GM19240 (cell line): ENCODE results near the gene NHS.
"Not testable (repeated sequence)": the region's sequence is repeated elsewhere in the genome, so short reads cannot be mapped to it uniquely, and the experiment has no call there.

Source experiments
- DNase-seq: peaks from one replicate; pipeline ENCODE4 v3.0.0; 2011; ENCODE audit warnings: low spot score; ENCODE audit not compliant: insufficient read length

The NHS gene

DNA sequence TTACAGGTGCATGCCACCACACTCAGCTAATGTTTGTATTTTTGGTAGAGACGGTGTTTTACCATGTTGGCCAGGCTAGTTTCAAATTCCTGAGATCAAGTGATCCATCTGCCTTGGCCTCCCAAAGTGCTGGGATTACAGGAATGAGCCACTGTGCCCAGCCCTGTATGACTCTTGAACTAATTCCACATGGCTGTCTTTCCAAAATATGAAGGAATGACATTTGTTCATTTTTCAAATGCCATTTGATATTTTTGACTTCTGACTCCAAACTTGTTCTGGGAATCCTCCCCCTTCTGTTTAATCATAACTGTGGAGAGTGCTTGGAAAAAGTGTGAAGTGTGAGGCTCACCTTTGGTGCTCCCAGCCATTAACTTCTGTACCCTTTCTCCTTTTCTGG, 119.2 kb downstream of the NHS start:
- no peak for DNase-seq

GRCh38 chrX:17495052-17495451, 120.1 kb downstream of the NHS start:
- no peak for DNase-seq

GRCh38 chrX:17496407-17496806, 121.4 kb downstream of the NHS start:
- no peak for DNase-seq

- no peak for DNase-seq
Measured at GRCh38 chrX:17497193-17497592, 122.2 kb downstream of the NHS start.

DNA sequence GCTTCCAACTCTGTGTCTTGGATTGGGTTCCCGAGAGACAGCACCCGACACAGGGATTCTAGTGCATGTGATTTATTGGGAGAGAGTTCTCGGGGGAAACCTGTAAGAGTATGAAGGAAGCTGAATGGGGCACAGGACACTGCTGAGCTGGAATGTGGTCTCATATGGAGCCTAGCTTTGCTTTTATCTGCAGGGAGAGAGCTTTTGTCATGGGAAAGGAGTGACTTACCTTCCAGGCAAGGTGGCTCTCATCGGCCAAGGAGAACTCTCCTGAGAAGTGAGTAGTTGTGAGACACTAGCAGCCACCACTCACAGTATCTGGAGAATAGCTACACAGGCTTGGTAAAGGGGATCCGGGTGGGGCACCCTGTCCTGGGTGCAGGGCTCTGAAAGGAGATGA, 124.5 kb downstream of the NHS start:
- DNase-seq = no peak

- DNase-seq = no peak
Measured at GRCh38 chrX:17500145-17500579, 125.2 kb downstream of the NHS start.

DNA sequence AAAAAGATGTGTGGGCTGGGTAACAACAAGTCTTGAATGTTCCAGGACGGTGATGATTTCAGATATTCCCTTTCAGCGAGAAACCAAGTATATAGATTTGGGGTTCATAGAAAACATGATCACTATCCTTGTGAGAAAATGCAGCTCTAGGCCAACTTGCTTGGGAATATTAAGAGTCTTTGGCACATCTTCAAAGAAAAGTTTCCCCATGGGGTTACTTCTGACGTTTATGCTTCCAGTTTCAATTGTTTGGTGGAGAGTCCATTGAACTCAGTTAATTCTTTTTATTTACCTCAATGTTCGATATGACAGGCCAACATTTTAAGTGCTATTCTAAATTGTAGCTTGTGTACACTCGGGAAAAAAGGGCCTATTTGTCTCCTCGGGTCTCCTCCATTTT, 126.7 kb downstream of the NHS start:
- DNase-seq = no peak

- not testable (repeated sequence) for DNase-seq
Measured at GRCh38 chrX:17506352-17506751, 131.4 kb downstream of the NHS start.

DNA sequence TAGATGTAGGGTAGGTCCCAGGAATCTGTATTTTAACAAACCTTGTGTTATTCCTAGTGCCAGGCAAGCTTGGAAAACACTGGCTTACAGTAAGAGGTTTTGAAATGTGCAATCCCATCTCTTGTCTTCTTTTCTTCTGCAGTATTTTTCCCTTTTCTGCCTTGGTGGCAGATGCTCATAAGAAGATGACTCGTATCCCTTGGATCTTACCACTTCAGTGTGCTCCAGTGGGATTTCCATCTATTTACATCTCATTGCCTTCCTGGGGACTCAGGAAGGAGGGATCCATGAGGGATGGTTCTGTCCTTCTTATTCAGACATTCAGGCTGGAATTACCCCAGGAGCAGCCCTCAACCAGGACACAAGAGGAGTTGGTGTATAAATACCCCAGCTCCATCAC, 136.6 kb downstream of the NHS start:
- DNase-seq = no peak

- no peak for DNase-seq
Measured at GRCh38 chrX:17519358-17519757, 144.4 kb downstream of the NHS start.

- DNase-seq = no peak
Measured at GRCh38 chrX:17520016-17520615, 145.1 kb downstream of the NHS start.

DNA sequence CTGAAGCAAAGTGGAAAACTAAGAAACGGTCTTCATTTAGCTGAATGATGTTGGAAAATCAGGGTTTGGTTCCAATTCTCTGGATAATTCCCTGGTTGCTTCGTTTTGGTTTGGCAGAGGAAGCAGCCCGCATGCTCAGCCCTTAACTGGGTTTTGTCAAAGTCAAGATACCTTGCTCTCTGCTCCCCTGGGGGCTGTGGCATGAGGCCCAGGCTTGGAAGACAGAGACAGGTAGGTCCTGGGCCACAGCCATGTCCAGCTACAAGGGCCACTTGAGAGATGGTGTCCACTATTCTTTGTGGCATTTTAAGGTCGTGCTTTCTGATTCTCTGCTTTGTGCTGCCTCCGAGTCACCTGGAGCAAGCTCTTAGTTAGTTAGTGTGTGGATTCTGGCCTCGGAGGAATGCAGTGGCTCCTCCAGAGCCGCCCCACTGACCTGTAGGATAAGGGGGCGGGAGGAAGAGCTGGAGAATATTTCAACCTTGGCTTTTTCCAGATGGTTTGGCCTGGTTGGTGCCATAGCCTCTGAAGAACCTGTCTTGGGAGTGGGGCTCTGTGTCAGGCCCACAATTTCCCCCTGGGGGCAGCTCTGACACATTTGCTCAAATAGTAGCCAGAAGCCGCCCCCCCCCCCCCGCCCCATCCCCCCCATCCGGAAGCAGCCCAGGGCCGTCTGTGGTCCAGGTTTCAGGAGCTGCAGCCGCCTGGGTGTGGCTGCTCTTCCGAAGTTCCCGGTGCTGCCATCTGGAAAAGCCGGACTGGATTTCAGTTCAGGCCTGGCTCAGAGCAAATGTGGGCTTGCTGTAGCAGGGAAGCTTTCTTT, 147.1 kb downstream of the NHS start:
- DNase-seq = no peak

GRCh38 chrX:17525266-17525665, 150.3 kb downstream of the NHS start:
- no peak for DNase-seq

DNA sequence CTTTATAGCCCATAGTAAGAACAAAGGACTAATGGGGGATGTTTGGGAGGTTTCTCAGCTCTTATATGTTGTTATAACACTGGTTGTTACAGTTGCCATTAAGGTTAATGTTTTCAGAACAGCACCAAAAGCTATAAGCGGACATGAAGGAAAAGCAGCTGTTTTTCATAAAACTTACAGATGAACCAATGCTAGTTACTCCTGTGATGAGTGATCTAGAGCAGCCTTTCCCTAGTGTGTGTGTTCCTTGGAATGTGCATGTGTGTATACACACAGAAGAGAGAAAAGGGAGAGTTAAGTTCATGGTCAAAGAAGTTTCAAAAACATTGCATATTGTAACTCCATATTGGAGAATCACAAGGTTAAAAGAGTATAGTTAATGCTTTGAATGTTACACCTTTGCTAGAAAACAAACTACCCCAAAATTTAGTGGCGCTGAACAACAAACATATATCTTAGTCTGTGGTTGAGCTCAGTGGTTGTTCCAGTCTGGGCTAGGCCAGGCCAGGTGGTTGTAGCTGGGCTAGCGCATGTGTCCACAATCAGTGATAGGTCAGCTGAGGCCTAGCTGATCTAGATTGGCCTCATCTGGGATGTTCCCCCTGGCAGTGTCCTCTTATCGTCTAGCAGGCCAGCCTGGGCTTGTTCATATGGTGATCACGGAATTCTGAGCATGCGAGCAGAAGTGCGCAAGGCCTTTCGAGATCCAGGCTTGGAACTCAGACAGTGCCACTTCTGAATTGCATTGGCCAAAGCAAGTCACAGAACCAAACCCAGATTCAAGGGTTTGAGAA, 151.0 kb downstream of the NHS start:
- no peak for DNase-seq

- no peak for DNase-seq
Measured at GRCh38 chrX:17527135-17527701, 152.2 kb downstream of the NHS start.

GRCh38 chrX:17527922-17528321, 152.9 kb downstream of the NHS start:
- DNase-seq = no peak

DNA sequence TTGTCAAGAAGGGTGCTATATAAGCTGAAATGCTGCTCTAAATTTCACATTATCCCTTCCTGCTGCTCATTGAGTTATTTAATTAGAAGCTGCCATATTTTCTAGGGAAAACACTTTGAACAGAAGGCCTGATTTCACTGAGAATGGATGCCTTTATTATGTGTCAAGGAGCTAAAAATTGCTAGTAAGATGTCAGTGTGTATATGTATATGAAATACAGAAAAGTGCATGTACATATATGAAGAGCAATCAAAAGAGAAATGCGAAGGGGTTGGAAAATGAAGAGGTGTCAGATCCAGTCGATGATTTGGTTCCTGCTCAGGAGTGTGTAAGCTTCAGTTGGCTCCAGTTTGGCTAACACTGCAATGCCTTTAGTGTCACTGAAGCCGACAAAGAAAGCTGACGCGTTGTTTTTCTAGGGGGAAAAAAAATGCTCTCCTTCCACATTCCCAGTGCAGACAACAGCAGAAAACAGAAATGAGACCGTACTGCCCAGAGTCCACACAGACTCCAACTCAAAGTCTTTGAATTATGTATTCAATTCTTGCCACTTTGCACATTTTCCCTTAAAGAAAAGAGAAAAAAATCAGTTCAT, 154.2 kb downstream of the NHS start:
- no peak for DNase-seq

DNA sequence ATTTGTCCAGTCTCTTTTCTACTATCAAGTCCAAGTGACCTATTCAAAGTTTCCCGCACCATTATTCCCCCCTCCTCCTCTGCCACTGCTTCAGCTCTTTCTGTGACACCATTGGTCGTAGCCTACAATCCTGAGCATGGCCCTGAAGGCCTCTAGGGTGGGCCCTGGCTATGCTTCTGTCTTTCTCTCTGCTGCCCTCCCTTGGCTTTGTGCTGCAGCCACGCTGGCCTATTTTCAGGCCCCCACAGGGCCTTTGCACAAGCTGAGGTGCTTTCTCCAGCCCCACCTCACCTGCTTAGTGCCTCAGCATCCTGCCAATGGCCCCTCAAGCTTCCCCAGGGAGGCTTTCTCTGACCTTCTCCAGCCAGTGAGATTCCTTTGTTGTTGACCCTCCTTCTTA, 156.5 kb downstream of the NHS start:
- DNase-seq = no peak

DNA sequence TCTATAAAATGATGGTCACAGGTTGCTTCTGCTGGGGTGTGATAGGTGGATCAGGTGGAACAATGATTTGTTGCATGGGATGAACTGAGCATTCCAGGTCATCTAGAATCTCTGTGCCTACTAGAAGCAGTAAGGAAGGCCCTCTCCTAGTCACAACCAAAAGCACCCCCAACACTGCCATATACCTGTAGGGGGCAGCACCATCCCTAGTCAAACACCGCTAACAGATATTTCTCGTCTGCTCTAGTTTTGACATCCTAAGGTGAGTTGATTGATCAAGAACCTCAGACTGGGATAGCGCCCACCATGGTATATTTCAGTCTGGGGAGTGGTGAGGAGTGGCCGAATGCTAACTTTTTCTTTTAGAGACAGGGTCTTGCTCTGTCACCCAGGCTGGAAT, 160.2 kb downstream of the NHS start:
- DNase-seq = peak; percentile 8

DNA sequence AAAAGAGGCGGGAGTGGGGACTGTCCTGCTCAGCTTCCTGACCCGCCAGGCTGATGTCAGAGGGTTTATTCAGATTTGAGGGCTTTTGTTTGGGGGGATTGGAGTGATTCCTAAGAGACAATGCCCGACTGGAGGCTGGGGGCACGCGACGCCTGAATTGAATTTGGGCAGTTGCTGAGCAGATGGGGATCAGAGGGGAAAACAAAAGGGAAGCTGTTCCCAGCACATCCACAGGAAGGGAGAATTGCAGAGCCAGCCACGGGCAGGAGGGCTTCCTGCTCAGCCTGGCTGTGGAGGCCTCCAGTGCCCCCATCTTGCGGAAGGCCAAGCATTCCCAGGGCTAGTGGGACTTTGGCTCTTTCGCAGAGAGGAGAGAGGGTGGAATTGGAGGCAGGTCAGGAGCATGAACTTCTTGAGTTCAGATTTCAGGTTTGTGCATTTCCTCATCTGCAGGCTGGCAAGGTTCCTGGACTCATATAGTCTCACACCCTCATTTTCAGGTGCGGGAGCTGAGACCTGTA, 162.8 kb downstream of the NHS start:
- no peak for DNase-seq

DNA sequence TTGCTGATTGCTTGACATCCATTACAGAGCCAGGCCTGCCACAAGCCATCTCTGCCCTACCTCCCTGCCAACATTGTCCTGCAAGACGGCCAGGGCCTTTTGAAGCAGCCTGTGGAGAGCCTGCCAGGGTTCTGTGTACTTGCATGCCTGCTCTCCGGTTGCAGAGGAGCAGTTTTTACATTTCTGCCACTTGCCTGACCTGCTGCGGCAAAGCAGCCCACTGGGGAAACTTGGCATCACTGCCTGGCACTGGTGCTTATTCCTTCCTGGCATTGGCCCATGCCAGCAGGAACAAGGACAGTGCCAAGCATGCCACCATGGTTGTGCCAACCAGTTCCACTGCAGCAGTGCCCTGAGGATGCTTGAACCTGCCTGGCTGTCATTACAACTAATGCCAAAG, 167.1 kb downstream of the NHS start:
- DNase-seq = no peak
